HG03565 (cell line): ENCODE results near the gene NIPBL.

Experiments
- ATAC-seq: cut with Tn5 transposase; IDR thresholded peaks from one replicate; pipeline ENCODE4 v1.9.1; 2021; ENCODE audit warnings: mild to moderate bottlenecking, moderate library complexity; ENCODE audit not compliant: unreplicated experiment

Gene NIPBL

DNA sequence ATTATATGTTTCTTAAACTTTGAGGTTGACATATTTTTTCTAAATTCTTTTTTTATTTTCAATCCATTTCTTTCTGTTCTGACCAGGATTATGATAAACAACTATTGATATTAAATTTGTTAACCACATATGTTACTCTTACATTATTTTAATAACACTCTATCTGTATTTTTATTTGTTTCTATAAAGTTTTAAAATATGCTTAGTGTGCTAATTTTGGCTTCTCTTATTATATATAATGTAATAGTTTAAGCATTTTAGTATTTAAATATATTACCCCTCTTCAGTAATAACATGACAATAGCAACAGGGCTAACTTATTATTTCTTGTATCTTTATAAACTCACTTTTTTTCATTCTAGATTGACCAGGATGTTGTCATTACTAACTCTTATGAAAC is 137.8 kb downstream of the NIPBL start:
- no peak for ATAC-seq

DNA sequence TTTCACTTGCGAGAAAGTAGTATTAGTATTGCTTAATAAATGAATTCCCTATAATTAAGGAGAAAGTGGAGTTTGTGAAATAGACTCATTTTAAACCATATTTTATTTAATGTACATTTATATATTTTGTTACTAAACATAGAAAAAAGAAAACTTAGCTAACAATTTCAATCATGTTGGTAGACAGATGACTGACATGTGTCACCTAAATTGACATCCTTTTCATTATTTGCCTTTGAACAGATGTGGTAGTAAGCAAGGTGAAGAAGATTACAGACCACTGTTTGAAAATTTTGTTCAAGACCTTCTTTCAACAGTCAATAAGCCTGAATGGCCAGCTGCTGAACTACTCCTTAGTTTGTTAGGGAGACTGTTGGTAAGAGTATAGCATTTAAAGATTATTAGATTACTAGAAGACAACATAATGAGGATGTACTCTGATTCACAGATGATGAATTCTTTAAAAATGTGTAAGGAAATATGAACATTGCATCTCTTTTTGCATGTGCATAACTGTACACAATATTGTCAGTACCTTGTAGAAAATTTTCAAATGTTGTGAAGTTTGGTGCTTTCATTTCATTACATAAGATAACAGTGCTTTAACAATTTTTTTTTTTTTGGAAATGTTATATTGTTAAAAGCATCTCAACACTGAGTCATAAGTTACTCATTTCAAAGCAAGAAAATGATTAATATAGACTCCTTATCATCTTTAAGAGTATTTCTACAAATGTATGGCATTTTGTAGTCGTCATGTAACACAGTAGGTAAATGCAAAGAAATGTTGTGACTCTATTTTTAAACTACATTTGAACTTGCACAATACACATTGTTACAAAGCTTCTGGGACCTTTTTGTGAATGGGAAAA is 139.5 kb downstream of the NIPBL start:
- no peak for ATAC-seq

DNA sequence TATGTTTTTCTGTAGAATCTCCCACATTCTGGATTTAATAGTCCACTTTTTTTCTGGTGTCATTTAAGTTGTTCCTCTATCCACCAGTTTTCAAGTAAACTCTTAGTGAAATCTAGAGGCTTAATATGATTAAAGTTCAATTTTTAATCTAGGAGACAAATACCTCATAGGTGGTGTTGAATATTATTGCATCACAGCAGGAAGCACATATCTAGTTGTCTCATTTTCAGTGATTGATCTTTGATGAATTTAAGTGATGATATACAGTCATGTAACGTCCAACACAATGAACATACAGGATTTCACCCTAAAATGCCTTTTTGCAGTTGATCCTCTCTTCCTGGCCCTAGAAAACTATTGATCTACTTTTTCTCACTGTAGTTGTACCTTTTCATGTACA is 152.3 kb downstream of the NIPBL start:
- ATAC-seq = no peak

DNA sequence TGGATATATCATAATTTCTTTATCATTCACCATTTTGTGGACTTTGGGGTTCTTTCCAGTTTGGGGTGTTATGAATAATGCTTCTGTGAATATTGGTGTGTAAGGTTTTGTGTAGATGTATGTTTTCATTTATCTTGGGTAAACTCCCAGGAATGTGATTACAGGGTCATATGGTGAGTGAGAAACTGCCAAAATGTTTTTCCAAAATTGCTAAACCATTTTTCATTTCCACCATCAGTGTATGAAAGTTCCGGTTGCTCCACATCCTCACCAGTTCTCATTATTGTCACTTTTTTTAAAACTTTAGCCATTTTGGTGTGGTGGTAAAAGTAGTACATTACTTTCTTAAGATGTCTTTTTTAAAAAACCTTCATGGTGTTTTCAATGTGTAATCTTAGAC is 152.9 kb downstream of the NIPBL start:
- ATAC-seq = no peak

DNA sequence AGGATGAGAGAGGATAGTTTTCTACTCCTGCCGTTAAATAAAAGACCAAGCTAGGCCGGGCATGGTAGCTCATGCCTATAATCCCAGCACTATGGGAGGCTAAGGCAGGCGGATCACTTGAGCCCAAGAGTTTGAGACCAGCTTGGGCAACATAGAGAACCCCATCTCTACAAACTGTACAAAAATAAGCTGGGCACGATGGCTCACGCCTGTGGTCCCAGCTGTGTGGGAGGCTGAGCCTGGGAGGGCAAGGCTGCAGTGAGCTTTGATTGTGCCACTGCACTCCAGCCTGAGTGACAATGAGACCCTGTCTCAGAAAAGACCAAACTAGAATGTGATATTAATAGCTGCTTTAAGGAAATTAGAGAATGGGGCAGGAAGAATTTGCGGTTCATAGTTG is 158.4 kb downstream of the NIPBL start:
- no peak for ATAC-seq

DNA sequence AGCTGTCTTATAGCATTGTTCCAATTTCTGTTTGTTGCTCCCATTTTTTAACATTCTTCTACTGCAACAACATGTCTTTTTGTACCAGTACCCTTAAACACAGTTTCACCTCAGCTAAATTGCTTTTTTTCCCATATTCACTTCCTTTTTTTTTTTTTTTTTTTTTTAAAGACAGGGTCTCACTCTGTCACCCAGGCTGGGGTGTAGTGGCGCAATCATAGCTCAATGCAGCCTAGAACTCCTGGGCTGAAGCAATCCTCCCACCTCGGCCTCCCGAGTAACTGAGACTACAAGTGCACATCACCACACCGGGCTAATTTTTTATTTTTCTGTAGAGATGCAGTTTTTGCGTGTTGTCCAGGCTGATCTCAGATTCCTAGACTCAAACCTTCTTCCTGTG is 161.3 kb downstream of the NIPBL start:
- ATAC-seq = no peak

DNA sequence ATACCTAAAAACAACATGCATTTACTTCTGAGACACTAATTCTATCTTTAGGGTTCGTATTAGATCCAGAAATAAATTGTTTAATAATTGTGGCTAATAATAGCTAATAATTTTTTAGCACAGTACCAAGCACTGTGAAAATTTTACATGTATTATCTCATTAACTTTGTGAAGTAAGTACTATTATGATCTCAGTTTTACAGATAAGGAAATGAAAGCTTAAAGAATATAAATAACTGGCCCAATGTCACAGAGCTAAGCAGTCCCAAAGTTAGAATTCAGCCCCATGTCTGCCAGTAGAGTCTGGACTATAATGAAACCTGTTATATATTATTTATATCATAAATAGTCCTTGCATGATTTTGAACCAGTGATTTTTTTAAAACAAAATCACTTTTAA is 163.3 kb downstream of the NIPBL start:
- ATAC-seq = no peak

DNA sequence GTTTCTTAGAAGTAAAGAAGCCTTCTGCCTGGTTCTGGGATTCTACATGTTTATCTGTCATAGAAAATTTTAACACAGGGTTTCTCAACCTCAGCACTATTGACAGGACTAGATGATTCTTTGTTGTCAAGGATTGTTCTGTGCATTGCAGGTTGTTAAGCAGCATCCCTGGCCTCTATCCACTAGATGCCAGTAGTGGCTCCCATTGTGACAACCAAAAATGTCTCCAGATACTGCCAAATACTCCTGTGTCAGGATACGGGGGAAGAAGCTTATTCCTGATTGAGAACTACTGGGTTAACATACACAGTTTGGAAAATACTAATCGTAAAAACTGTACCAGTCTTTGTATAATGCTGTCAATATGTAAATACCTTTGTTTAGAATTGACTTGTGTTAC is 167.1 kb downstream of the NIPBL start:
- no peak for ATAC-seq

DNA sequence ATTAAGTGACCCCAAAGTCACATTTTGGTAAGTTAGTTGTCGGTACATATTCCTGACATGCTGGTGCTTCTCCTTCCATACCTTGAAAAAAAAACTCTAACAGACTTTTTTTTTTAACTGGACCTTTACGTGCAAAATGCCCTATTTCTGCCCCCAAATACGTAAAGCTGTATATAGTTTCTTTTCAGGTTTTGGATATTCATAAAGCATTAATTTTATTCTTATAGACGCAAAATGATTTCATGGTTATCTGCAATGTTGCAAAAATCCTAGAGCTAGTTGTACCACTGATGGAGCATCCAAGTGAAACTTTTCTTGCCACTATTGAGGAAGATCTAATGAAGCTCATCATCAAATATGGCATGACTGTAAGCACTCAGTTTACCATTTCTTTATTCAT is 167.6 kb downstream of the NIPBL start:
- no peak for ATAC-seq

DNA sequence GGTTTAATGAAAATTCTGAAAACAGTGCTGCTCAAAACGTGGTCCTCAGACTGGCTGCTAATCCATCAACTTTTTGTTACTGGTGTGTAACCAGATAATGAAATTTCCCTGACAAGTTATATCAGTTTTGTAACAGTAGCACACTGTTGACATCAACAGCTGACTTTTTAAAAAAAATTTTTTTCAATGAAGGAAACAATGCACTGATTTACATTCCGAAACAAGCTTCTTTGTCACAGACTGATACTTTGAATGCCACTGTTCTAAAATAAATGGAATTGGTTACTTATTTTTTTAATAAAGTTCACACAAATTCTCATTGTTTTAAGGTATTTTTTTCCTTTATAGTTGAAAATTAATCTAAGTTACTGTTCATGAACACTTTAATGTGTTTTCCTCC is 169.1 kb downstream of the NIPBL start:
- no peak for ATAC-seq

DNA sequence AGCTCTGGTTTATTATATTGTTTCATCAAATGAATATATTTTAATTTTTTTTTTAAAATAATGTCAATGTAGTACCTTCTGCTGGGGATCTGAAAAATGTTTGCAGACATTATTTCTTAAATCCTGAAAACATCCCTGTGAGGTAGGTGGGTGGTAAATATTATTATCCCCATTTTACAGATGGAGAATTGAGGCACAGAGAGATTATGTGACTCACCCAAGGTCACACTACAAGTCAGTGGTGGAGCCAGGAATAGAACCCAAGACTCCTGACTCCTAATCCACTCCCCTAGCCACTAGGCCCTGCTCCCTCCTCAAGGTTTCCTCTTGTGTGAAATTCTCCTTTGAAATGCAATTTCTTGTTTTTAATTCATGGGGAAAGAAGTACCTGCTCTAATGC is 171.4 kb downstream of the NIPBL start:
- ATAC-seq = no peak

DNA sequence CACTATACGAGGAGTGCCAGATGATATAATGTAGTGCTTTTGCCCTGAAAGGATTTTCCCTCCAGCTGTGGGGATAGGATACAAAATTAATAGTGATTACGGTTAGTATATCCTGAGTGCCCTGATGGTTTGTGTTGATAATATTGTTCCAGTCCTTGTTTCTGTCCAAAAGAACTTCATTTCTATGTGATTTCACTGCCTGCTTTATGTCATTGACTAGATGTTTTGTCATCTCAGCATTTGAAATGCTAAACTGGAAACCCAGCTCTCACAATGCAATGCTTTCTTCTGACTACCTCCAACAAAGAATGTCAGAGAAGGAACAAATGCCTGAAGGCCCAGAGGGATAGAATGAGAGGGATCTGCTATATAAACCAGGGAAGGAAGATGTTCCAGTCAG is 177.8 kb downstream of the NIPBL start:
- ATAC-seq = no peak

DNA sequence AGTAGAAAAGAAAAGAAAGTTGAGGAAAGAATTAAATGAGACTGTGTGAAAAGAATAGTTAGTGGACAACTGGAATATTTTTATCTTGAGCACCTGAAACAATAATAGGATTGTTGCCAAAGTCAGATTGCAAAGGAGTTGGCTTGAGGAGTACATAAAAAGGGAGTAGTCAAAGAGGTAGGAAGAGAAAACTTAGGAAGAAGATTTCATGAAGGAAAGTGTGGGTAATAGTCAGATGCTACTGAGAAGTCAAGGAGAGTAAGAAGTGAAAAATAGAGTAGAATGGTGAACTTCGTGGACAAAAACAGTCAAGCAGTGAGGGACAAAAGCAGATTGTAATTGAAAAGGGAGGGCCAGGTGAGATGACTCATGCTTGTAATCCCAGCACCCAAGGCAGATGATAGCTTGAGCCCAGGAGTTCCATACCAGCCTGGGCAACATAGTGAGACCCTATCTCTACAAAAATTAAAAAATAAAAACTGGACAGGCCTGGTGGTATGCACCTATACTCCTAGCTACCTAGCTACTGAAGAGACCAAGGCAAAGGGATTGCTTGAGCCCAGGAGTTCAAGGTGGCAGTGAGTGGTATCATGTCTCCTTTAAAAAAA is 178.9 kb downstream of the NIPBL start:
- no peak for ATAC-seq

DNA sequence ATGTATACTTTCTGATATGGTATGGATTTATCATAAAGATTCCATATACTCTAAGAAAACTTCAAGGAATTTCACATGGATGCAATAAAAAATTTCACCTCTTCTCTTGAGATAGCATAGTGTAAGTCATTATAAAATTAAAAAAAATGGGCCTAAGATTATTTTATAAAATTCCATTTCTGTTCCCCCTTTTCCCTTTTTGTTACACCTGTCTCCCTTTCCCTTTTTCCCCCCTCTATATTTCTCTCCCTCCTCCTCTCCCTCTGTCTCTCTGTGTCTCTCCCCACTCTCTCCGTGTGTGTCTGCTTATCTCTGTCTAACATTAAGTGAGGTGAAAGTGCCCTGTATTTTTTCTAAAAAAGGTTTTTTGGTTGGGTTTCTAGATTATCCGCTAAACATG is 180.2 kb downstream of the NIPBL start:
- no peak for ATAC-seq

DNA sequence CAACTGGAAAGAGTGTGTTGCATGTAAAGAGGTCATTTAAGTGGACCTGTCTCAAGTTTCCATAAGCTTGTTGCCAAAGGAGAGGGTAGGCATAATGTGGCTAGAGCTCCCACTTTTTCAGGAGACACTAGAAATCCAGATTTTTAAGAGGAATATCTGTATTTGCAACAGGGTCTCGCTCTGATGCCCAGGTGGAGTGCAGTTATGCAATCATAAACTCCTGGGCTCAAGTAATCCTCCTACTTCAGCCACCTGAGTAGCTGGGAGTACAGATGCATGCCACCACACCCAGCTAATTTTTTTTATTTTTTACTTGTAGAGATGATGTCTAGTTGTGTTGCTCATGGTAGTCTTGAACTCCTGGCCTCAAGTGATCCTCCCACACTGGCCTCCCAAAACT is 183.5 kb downstream of the NIPBL start:
- no peak for ATAC-seq

DNA sequence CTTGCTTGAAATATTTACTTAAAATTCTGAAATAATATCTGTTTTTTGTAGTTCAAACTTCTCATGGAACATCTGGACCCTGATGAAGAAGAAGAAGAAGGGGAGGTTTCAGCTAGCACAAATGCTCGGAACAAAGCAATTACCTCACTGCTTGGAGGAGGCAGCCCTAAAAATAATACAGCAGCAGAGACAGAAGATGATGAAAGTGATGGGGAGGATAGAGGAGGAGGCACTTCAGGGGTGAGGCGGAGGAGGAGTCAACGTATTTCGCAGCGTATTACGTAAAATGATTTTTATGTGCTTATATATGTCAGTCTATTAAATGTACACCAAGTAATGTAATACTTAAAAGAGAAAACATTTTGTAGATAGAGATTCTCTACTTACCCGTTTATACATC is 187.2 kb downstream of the NIPBL start:
- no peak for ATAC-seq

DNA sequence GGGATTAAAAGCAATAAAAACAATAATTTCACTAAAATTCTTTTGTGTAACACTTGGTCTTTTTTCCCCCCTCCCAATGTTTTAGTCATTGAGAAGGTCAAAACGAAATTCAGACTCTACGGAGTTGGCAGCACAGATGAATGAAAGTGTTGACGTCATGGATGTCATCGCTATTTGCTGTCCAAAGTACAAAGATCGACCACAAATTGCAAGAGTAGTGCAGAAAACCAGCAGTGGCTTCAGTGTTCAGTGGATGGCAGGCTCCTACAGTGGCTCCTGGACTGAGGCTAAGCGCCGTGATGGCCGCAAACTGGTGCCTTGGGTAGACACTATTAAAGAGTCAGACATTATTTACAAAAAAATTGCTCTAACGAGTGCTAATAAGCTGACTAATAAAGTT is 187.9 kb downstream of the NIPBL start:
- no peak for ATAC-seq

DNA sequence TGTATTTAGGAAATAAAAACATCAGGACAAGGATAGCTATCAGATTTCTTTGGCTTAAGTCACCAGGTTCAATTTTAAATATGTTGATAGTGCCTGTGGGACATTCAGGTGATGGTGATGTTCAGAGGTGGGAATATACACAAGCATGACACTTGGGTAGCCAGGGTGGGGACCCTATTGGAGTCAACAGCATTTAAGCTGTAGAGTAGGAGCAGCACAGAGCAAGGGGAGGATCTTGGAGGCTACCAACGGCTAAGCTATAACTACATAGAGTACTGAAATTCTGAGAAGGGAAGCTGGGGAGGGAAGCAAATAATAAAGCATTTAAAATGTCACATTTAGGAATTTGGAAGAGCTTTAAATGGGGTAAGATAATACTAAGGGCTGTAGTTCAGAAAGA is 194.9 kb downstream of the NIPBL start:
- no peak for ATAC-seq

DNA sequence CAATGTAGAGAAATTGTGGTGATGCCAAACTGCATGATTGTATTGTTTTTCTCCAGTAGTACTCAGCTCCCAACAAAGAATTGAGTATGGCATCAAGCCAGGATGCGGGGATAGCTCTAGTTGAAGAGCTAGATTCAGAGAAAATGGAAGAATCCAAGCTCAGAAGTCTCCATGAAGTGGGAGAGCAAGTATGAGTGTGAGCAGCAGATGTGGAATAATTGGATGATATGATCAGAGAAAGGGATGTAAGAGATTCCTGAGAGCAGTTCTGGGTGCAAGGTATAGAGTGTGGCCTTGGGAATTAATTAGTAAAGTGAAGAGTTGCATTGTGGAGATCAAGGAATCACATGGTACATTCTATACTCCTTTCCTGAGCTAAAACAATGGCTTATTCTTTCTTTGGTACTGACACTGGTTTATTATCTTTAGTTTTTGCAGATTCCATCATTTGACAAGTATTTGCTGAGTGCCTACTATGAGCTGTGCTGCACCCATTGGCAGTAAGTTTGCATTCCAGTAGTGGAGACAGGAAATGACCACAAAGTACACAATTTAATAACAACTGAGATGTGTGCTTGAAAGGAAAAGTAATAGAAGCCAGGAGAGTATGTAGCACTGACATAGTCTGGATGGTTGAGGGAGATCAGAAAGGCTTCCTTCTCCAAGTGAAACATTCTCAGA is 195.5 kb downstream of the NIPBL start:
- ATAC-seq = no peak

DNA sequence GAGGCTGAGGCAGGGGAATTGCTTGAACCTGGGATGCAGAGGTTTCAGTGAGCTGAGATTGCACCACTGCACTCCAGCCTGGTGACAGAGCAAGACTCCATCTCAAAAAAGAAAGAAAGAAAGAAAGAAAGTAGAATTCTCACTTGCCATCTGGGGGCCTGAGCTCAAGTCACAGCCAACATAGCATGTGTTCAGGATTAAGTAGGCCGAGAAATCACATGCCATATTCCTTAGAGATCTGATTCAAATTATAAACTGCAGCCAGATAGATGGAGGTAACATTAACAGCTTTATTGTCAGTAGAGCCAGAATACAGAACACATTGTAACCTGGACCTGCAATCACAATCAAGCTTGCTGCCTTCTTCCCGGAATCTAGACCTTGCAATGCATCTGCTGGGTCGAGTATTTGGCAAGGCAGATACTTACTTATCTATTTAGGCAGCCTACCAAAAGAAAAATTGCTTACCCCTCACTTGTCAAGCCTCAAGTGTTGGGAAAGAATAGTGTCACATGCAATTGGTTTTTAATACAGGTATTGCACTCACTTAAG is 198.9 kb downstream of the NIPBL start:
- no peak for ATAC-seq

DNA sequence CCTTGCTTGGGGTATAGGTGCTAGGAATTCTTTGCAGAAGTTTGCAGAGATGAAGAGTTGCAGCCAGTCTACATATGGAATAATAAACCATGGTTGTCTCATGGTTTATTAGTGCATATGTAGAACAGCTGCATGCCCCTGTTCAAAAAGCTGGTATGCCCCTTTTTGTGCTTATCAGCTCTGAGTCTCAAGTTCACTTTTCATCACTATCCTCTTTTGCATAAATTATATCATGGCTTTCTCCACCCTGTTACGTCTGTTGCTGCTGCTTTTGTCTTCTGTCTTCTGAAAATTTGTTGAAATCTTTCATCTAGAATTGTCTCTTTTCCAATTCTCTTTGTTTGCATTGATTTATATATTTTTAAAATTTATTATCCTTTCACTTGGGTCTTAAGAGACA is 200.6 kb downstream of the NIPBL start:
- ATAC-seq = no peak

DNA sequence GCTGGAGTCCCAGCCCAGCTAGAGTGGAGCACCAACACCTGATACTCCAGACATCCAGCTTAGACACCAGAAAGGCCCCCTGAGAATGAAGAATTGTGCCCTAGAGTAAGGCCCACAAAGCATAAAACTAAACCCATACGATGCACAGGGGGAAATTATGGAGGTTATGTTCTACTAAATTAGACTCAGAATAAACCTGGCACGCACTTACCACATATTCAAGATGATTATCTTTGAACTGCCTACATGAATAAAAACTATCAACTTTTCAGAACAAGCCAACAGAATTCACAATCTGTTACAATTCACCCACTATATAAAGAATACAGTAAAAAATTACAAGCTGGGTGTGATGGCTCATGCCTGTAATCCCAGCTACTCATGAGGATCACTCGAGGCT is 204.1 kb downstream of the NIPBL start:
- ATAC-seq = no peak
